ENCODE results near the gene CFAP299. TPM values are rescaled to one million over a fixed set of nuclear protein-coding genes. Genes with fewer than 3 reads are reported as not detected.

Gene CFAP299
- total RNA-seq, 1 experiment from 2014 or later: not detected

DNA sequence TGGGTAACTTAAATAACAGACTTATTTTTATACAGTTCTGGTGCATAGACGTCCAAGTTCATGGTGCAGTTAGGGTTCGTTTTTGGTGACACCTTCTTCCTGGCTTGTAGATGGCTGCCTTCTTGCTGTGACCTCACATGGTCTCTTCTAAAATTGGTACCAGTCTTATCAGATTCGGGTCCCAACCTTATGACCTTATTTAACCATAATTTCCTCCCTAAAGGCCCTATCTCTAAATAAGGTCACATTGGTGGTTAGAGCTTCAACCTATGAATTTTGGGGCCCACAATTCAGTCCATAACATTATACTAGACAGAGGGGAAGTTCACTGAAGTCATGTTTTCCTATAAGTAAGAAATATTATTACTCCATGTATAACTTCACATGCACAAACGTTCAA, 128.0 kb downstream of the CFAP299 start:
- H3K9me2 ChIP-seq (replicated peaks; ENCODE audit: insufficient read depth, low read length): no peaks in the 10 kb centered on the region
- H4K20me1 ChIP-seq (ENCODE audit: insufficient read depth, low read depth, low read length): no peaks in the 10 kb centered on the region
- H3K9me3 ChIP-seq (ENCODE audit: low read length): no peaks in the 10 kb centered on the region
- H3K36me3 ChIP-seq (ENCODE audit: insufficient read depth, low read length): no peaks in the 10 kb centered on the region
- DNase-seq: no peak
- H3K27me3 ChIP-seq (ENCODE audit: low read length): no peaks in the 10 kb centered on the region
- peaks cover 18% of the 10 kb centered on the region for H3K4me1 ChIP-seq (ENCODE audit: low read length)
- no peak overlapping the region for H2AFZ ChIP-seq (ENCODE audit: low read length)
- no peak overlapping the region for H3K4me3 ChIP-seq (ENCODE audit: low read length)
- no peak overlapping the region for H3K9ac ChIP-seq (ENCODE audit: low read length)
- H3K4me2 ChIP-seq (ENCODE audit: low read depth, low read length, poor library complexity, severe bottlenecking): no peak overlapping the region
- H3K79me2 ChIP-seq (ENCODE audit: low read length): no peaks in the 10 kb centered on the region
- H3K27ac ChIP-seq (ENCODE audit: low read length): no peak overlapping the region

- H3K27me3 ChIP-seq (ENCODE audit: low read length): no peaks in the 10 kb centered on the region
- no peak overlapping the region for H2AFZ ChIP-seq (ENCODE audit: low read length)
- H3K9ac ChIP-seq (ENCODE audit: low read length): no peak overlapping the region
- H3K36me3 ChIP-seq (ENCODE audit: insufficient read depth, low read length): no peaks in the 10 kb centered on the region
- H3K79me2 ChIP-seq (ENCODE audit: low read length): no peaks in the 10 kb centered on the region
- no peak overlapping the region for H3K4me3 ChIP-seq (ENCODE audit: low read length)
- no peaks in the 10 kb centered on the region for H4K20me1 ChIP-seq (ENCODE audit: insufficient read depth, low read depth, low read length)
- H3K4me1 ChIP-seq (ENCODE audit: low read length): peaks cover 21% of the 10 kb centered on the region
- no peaks in the 10 kb centered on the region for H3K9me2 ChIP-seq (replicated peaks; ENCODE audit: insufficient read depth, low read length)
- no peak overlapping the region for H3K4me2 ChIP-seq (ENCODE audit: low read depth, low read length, poor library complexity, severe bottlenecking)
- H3K27ac ChIP-seq (ENCODE audit: low read length): no peak overlapping the region
- DNase-seq: no peak
- H3K9me3 ChIP-seq (ENCODE audit: low read length): no peaks in the 10 kb centered on the region
Observed at GRCh38 chr4:80465238-80465637, 129.7 kb downstream of the CFAP299 start.

- Histone ChIP-seq H3K79me2 (ENCODE audit: low read length) (no peaks in the 10 kb centered on the region), H4K20me1 (ENCODE audit: insufficient read depth, low read depth, low read length) (no peaks in the 10 kb centered on the region), H3K4me3 (ENCODE audit: low read length) (no peak overlapping the region), H3K27me3 (ENCODE audit: low read length) (no peaks in the 10 kb centered on the region), H3K4me1 (ENCODE audit: low read length) (peaks cover 21% of the 10 kb centered on the region), H2AFZ (ENCODE audit: low read length) (no peak overlapping the region), H3K9ac (ENCODE audit: low read length) (no peak overlapping the region), H3K9me3 (ENCODE audit: low read length) (no peaks in the 10 kb centered on the region), H3K9me2 (replicated peaks; ENCODE audit: insufficient read depth, low read length) (no peaks in the 10 kb centered on the region), H3K4me2 (ENCODE audit: low read depth, low read length, poor library complexity, severe bottlenecking) (no peak overlapping the region), H3K27ac (ENCODE audit: low read length) (no peak overlapping the region), H3K36me3 (ENCODE audit: insufficient read depth, low read length) (no peaks in the 10 kb centered on the region)
- no peak for DNase-seq
Observed at GRCh38 chr4:80465736-80466135, 130.2 kb downstream of the CFAP299 start.

- no peaks in the 10 kb centered on the region for H4K20me1 ChIP-seq (ENCODE audit: insufficient read depth, low read depth, low read length)
- no peak overlapping the region for H3K4me2 ChIP-seq (ENCODE audit: low read depth, low read length, poor library complexity, severe bottlenecking)
- no peak for DNase-seq
- H3K36me3 ChIP-seq (ENCODE audit: insufficient read depth, low read length): no peaks in the 10 kb centered on the region
- no peak overlapping the region for H3K27ac ChIP-seq (ENCODE audit: low read length)
- H3K9me2 ChIP-seq (replicated peaks; ENCODE audit: insufficient read depth, low read length): no peaks in the 10 kb centered on the region
- H3K4me3 ChIP-seq (ENCODE audit: low read length): no peak overlapping the region
- H2AFZ ChIP-seq (ENCODE audit: low read length): no peak overlapping the region
- no peaks in the 10 kb centered on the region for H3K79me2 ChIP-seq (ENCODE audit: low read length)
- peaks cover 18% of the 10 kb centered on the region for H3K4me1 ChIP-seq (ENCODE audit: low read length)
- no peaks in the 10 kb centered on the region for H3K9me3 ChIP-seq (ENCODE audit: low read length)
- no peaks in the 10 kb centered on the region for H3K27me3 ChIP-seq (ENCODE audit: low read length)
- H3K9ac ChIP-seq (ENCODE audit: low read length): no peak overlapping the region
Observed at GRCh38 chr4:80466618-80467017, 131.1 kb downstream of the CFAP299 start.

DNA sequence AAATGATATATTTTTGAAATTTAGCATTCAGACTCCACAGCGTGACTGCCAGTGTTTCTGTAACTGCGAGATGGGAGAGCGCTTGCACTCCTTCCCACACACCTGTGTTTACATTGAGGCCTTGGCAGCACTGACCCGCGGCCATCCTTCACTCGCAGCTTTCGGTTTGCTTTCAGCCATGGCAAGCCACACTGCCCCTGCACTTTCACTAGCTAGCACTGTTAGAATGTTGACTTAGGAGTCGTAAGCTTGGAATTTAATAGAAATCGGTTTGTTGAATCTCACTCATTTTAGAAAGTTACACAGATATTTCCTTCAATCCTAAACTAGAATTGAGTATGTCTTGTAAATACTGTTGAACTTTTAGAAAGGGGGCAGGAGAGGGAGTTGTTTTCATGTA, 136.2 kb downstream of the CFAP299 start:
- Histone ChIP-seq H3K4me2 (ENCODE audit: low read depth, low read length, poor library complexity, severe bottlenecking) (no peak overlapping the region), H3K27ac (ENCODE audit: low read length) (no peak overlapping the region), H2AFZ (ENCODE audit: low read length) (no peak overlapping the region), H3K9ac (ENCODE audit: low read length) (no peak overlapping the region), H3K36me3 (ENCODE audit: insufficient read depth, low read length) (no peaks in the 10 kb centered on the region), H3K9me2 (replicated peaks; ENCODE audit: insufficient read depth, low read length) (no peaks in the 10 kb centered on the region), H3K27me3 (ENCODE audit: low read length) (no peaks in the 10 kb centered on the region), H3K4me3 (ENCODE audit: low read length) (no peak overlapping the region), H3K4me1 (ENCODE audit: low read length) (0 out of 2 replicates have a peak, but pooled peaks cover 3% of the 10 kb centered on the region), H4K20me1 (ENCODE audit: insufficient read depth, low read depth, low read length) (no peaks in the 10 kb centered on the region), H3K9me3 (ENCODE audit: low read length) (no peaks in the 10 kb centered on the region), H3K79me2 (ENCODE audit: low read length) (no peaks in the 10 kb centered on the region)
- DNase-seq: no peak

DNA sequence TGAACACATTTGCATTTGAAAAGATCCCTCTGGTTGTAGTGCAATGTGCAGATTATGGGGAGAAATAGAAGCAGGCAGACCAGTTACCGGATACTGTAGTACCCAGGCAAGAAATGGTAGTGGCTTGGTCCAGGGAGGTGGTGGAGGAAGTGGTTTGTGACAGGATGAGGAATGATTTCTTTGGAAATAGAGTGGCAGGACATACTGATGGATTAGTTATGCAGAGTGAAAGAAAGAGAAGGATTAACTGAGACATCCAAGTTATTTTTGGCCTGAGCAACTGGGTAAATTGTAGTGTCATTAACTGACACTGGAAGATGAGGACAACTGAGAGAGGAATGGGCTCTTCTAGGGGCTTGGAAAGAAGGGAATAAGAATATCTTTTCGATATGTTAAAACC, 139.7 kb downstream of the CFAP299 start:
- Histone ChIP-seq H3K4me3 (ENCODE audit: low read length) (no peak overlapping the region), H3K9ac (ENCODE audit: low read length) (no peak overlapping the region), H3K4me1 (ENCODE audit: low read length) (no peaks in the 10 kb centered on the region), H4K20me1 (ENCODE audit: insufficient read depth, low read depth, low read length) (no peaks in the 10 kb centered on the region), H3K79me2 (ENCODE audit: low read length) (no peaks in the 10 kb centered on the region), H3K27me3 (ENCODE audit: low read length) (no peaks in the 10 kb centered on the region), H3K9me2 (replicated peaks; ENCODE audit: insufficient read depth, low read length) (no peaks in the 10 kb centered on the region), H3K36me3 (ENCODE audit: insufficient read depth, low read length) (no peaks in the 10 kb centered on the region), H3K27ac (ENCODE audit: low read length) (no peak overlapping the region), H2AFZ (ENCODE audit: low read length) (no peak overlapping the region), H3K4me2 (ENCODE audit: low read depth, low read length, poor library complexity, severe bottlenecking) (no peak overlapping the region), H3K9me3 (ENCODE audit: low read length) (no peaks in the 10 kb centered on the region)
- DNase-seq: no peak

GRCh38 chr4:80475798-80476197, 140.3 kb downstream of the CFAP299 start:
- Histone ChIP-seq H3K9me3 (ENCODE audit: low read length) (no peaks in the 10 kb centered on the region), H3K4me1 (ENCODE audit: low read length) (no peaks in the 10 kb centered on the region), H3K27ac (ENCODE audit: low read length) (no peak overlapping the region), H3K4me3 (ENCODE audit: low read length) (no peak overlapping the region), H3K9ac (ENCODE audit: low read length) (no peak overlapping the region), H3K4me2 (ENCODE audit: low read depth, low read length, poor library complexity, severe bottlenecking) (no peak overlapping the region), H4K20me1 (ENCODE audit: insufficient read depth, low read depth, low read length) (no peaks in the 10 kb centered on the region), H3K36me3 (ENCODE audit: insufficient read depth, low read length) (no peaks in the 10 kb centered on the region), H2AFZ (ENCODE audit: low read length) (no peak overlapping the region), H3K79me2 (ENCODE audit: low read length) (no peaks in the 10 kb centered on the region), H3K27me3 (ENCODE audit: low read length) (no peaks in the 10 kb centered on the region), H3K9me2 (replicated peaks; ENCODE audit: insufficient read depth, low read length) (no peaks in the 10 kb centered on the region)
- DNase-seq: no peak

GRCh38 chr4:80484712-80485111, 149.2 kb downstream of the CFAP299 start:
- H3K9me3 ChIP-seq (ENCODE audit: low read length): no peaks in the 10 kb centered on the region
- H2AFZ ChIP-seq (ENCODE audit: low read length): no peak overlapping the region
- H3K36me3 ChIP-seq (ENCODE audit: insufficient read depth, low read length): no peaks in the 10 kb centered on the region
- no peaks in the 10 kb centered on the region for H3K9me2 ChIP-seq (replicated peaks; ENCODE audit: insufficient read depth, low read length)
- no peak overlapping the region for H3K4me3 ChIP-seq (ENCODE audit: low read length)
- peaks cover 6% of the 10 kb centered on the region for H3K4me1 ChIP-seq (ENCODE audit: low read length)
- no peak overlapping the region for H3K4me2 ChIP-seq (ENCODE audit: low read depth, low read length, poor library complexity, severe bottlenecking)
- no peak overlapping the region for H3K27ac ChIP-seq (ENCODE audit: low read length)
- no peaks in the 10 kb centered on the region for H4K20me1 ChIP-seq (ENCODE audit: insufficient read depth, low read depth, low read length)
- H3K79me2 ChIP-seq (ENCODE audit: low read length): no peaks in the 10 kb centered on the region
- no peaks in the 10 kb centered on the region for H3K27me3 ChIP-seq (ENCODE audit: low read length)
- H3K9ac ChIP-seq (ENCODE audit: low read length): no peak overlapping the region
- no peak for DNase-seq

DNA sequence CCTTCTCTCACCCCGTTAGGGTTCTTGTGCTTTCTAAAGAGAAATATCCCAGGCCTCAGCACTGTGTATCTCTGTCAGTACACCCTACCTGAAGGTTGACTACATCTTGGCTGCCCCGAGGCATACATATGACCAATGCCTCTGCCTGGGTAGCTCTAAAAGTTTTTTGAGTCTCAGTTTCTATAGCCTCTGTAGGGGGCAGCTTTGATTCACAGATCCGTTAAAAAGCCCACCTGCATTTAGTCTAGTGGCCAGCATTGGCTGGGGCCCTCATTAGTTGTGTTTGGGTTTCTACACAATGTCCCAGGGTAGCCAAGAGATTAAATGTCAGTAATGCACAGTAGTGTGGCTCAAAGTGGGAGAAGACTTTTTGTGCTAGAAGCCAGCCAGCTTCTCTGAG, 151.1 kb downstream of the CFAP299 start:
- H3K27me3 ChIP-seq (ENCODE audit: low read length): no peaks in the 10 kb centered on the region
- no peaks in the 10 kb centered on the region for H4K20me1 ChIP-seq (ENCODE audit: insufficient read depth, low read depth, low read length)
- H3K9ac ChIP-seq (ENCODE audit: low read length): no peak overlapping the region
- no peak overlapping the region for H3K27ac ChIP-seq (ENCODE audit: low read length)
- H3K79me2 ChIP-seq (ENCODE audit: low read length): no peaks in the 10 kb centered on the region
- DNase-seq: no peak
- no peaks in the 10 kb centered on the region for H3K9me2 ChIP-seq (replicated peaks; ENCODE audit: insufficient read depth, low read length)
- no peaks in the 10 kb centered on the region for H3K9me3 ChIP-seq (ENCODE audit: low read length)
- H2AFZ ChIP-seq (ENCODE audit: low read length): no peak overlapping the region
- no peak overlapping the region for H3K4me2 ChIP-seq (ENCODE audit: low read depth, low read length, poor library complexity, severe bottlenecking)
- H3K4me1 ChIP-seq (ENCODE audit: low read length): peaks cover 22% of the 10 kb centered on the region
- H3K4me3 ChIP-seq (ENCODE audit: low read length): no peak overlapping the region
- H3K36me3 ChIP-seq (ENCODE audit: insufficient read depth, low read length): no peaks in the 10 kb centered on the region

Data from Karpas-422 (cell line).